OCI-LY1 (cell line): Measurements from ENCODE around the gene CCNQ.

Experiments used
- CTCF ChIP-seq: fragments of 200-600 bp; sonication (generic), shearing (Covaris generic); IDR thresholded peaks from 2 replicates; pipeline ENCODE4 v1.5.1; 2017; ENCODE audit warnings: mild to moderate bottlenecking, antibody characterized with exemption, low read length, moderate library complexity, mixed read lengths
- EZH2 ChIP-seq: fragments of 200-600 bp; sonication (generic), shearing (Covaris generic); IDR thresholded peaks from 2 replicates; pipeline ENCODE4 v1.8.0; 2017; ENCODE audit warnings: borderline replicate concordance, mixed run types, mild to moderate bottlenecking, antibody characterized with exemption, low read length, moderate library complexity, mixed read lengths

GRCh38 chrX:153600921-153601320 lies 2.0 kb upstream of the CCNQ start:
- no peak for TF ChIP-seq CTCF
- no peak for TF ChIP-seq EZH2
